CD14-positive monocyte (primary cell): ENCODE data around the gene FRZB. TPM values are rescaled to one million over a fixed set of nuclear protein-coding genes. Genes with fewer than 3 reads are reported as not detected.

Source experiments
- DNase-seq, 3 donors: peaks; one replicate each; pipeline ENCODE4 v3.0.0-alpha.2; 2011 to 2022
- H2AFZ ChIP-seq: 2 replicates; pipeline ENCODE4 v1.6.0; 2012; ENCODE audit warnings: mild to moderate bottlenecking, low read depth, low read length, inconsistent platforms; ENCODE audit not compliant: insufficient read depth, poor library complexity, severe bottlenecking
- H3K27ac ChIP-seq, 2 donors: 1 replicate in 1 of 2; 2 replicates in 1 of 2; pipeline ENCODE4 v1.5.1; 2012 to 2013; ENCODE audit warnings: low read length in 2 of 2, control low read depth in 1 of 2, inconsistent platforms in 1 of 2, low read depth in 1 of 2, mild to moderate bottlenecking in 1 of 2
- H3K27me3 ChIP-seq, 2 donors: one replicate each; pipeline versions ENCODE4 v1.6.0 to v1.6.1; 2011 to 2013; ENCODE audit warnings: low read length in 2 of 2; ENCODE audit not compliant: control insufficient read depth in 2 of 2, insufficient read depth in 2 of 2
- H3K36me3 ChIP-seq, 2 donors: replicated peaks in 1 of 2; 1 replicate in 1 of 2; 2 replicates in 1 of 2; pipeline versions ENCODE4 v1.5.1 to v1.6.1; 2012 to 2013; ENCODE audit warnings: low read length in 2 of 2, control low read depth in 1 of 2, inconsistent platforms in 1 of 2, mild to moderate bottlenecking in 1 of 2; ENCODE audit not compliant: insufficient read depth in 2 of 2, control insufficient read depth in 1 of 2
- H3K4me1 ChIP-seq, 2 donors: 1 replicate in 1 of 2; 2 replicates in 1 of 2; pipeline versions ENCODE4 v1.5.1 to v1.6.1; 2012 to 2013; ENCODE audit warnings: low read length in 2 of 2, control low read depth in 1 of 2, inconsistent platforms in 1 of 2, mild to moderate bottlenecking in 1 of 2, moderate library complexity in 1 of 2; ENCODE audit not compliant: insufficient read depth in 2 of 2, control insufficient read depth in 1 of 2
- H3K4me2 ChIP-seq: replicated peaks from 2 replicates; pipeline ENCODE3; 2012; ENCODE audit warnings: low read length, moderate library complexity, mild to moderate bottlenecking; ENCODE audit not compliant: poor library complexity, severe bottlenecking; ENCODE audit errors: extremely low read depth
- H3K4me3 ChIP-seq, 3 experiments: fragments of 200-600 bp in 1 of 3; sonication (generic) in 1 of 3; replicated peaks in 1 of 3; 1 replicate in 2 of 3; 2 replicates in 1 of 3; pipeline ENCODE4 v1.5.1; 2011 to 2013; ENCODE audit warnings: low read length in 3 of 3, mild to moderate bottlenecking in 3 of 3, control low read depth in 2 of 3, low read depth in 2 of 3, inconsistent platforms in 1 of 3, moderate library complexity in 1 of 3
- H3K79me2 ChIP-seq: 2 replicates; pipeline ENCODE4 v1.6.0; 2012; ENCODE audit warnings: mild to moderate bottlenecking, control low read depth, inconsistent platforms, low read length, moderate library complexity; ENCODE audit not compliant: insufficient read depth
- H3K9ac ChIP-seq: 2 replicates; pipeline ENCODE4 v1.6.0; 2017; ENCODE audit warnings: low read length, mild to moderate bottlenecking; ENCODE audit not compliant: insufficient read depth, poor library complexity, severe bottlenecking
- H3K9me3 ChIP-seq, 2 donors: replicated peaks in 1 of 2; 1 replicate in 1 of 2; 2 replicates in 1 of 2; pipeline versions ENCODE4 v1.5.1 to v1.6.1; 2012 to 2013; ENCODE audit warnings: low read length in 2 of 2, control low read depth in 1 of 2; ENCODE audit not compliant: control insufficient read depth in 1 of 2, insufficient read depth in 1 of 2
- H4K20me1 ChIP-seq: 2 replicates; pipeline ENCODE4 v1.6.0; 2012; ENCODE audit warnings: mild to moderate bottlenecking, low read length, control low read depth, moderate library complexity; ENCODE audit not compliant: insufficient read depth
- H3K27ac Mint-ChIP-seq, 7 donors: one replicate each; pipeline ENCODE4 v1.8.0; 2020; ENCODE audit warnings: mild to moderate bottlenecking in 7 of 7, mixed read lengths in 7 of 7, moderate library complexity in 6 of 7, inconsistent platforms in 2 of 7
- H3K27me3 Mint-ChIP-seq, 3 donors: one replicate each; pipeline ENCODE4 v1.8.0; 2021 to 2022; ENCODE audit warnings: low read depth in 3 of 3, mild to moderate bottlenecking in 3 of 3, mixed read lengths in 3 of 3, moderate library complexity in 3 of 3, inconsistent platforms in 1 of 3
- H3K36me3 Mint-ChIP-seq, 2 donors: one replicate each; pipeline ENCODE4 v1.8.0; 2020; ENCODE audit warnings: mixed read lengths in 2 of 2, inconsistent platforms in 1 of 2, mild to moderate bottlenecking in 1 of 2
- H3K4me1 Mint-ChIP-seq: one replicate; pipeline ENCODE4 v1.8.0; 2020; ENCODE audit warnings: mild to moderate bottlenecking, mixed read lengths
- H3K4me3 Mint-ChIP-seq, 2 donors: one replicate each; pipeline ENCODE4 v1.8.0; 2020; ENCODE audit warnings: mild to moderate bottlenecking in 2 of 2, mixed read lengths in 2 of 2, moderate library complexity in 1 of 2
- H3K9me3 Mint-ChIP-seq, 7 donors: one replicate each; pipeline ENCODE4 v1.8.0; 2020 to 2022; ENCODE audit warnings: mixed read lengths in 7 of 7, mild to moderate bottlenecking in 6 of 7, moderate library complexity in 6 of 7, inconsistent platforms in 2 of 7
- CTCF ChIP-seq: fragments of 200-600 bp; IDR thresholded peaks from one replicate; pipeline ENCODE4 v1.8.0; 2022; ENCODE audit warnings: antibody characterized with exemption, mild to moderate bottlenecking
- WGBS: methylation state at CpG from one replicate; pipeline ENCODE4 v1.1.5; 2013; ENCODE audit warnings: missing lambda C conversion rate; ENCODE audit not compliant: insufficient coverage; 5-methylcytosine and 5-hydroxymethylcytosine counted together
- intact Hi-C, 2 donors: fragments of 100-400 bp; cut with micrococcal nuclease; formaldehyde crosslinking; loops; one replicate each; pipeline versions ENCODE4 v1.15.0 to v1.15.1; 2023
- polyA plus RNA-seq, 3 donors: library from polyadenylated mRNA; depleted of rRNA in 1 of 3; unstranded in 2 of 3; stranded (reverse) in 1 of 3; fragments of 300-500 nt in 2 of 3; fragments of >200 nt in 1 of 3; fragmentation: Illumina TruSeq in 2 of 3; gene quantifications; 1 replicate in 2 of 3; 2 replicates in 1 of 3; pipeline ENCODE4 v1.2.3, GENCODE V29; 2012 to 2021

FRZB gene
- polyA plus RNA-seq, 3 donors = not detected

GRCh38 chr2:182798736-182799135 is 67.7 kb downstream of the FRZB start:
- Histone ChIP-seq H3K4me1 (no peaks in the 10 kb centered on the region), H3K9ac (no peak overlapping the region), H3K27ac (no peak overlapping the region), H3K9me3 (no peaks in the 10 kb centered on the region), H3K79me2 (no peaks in the 10 kb centered on the region), H3K4me2 (no peak overlapping the region), H3K27me3 (peaks cover 0 to 2% of the 10 kb centered on the region in 2 donors), H3K36me3 (no peaks in the 10 kb centered on the region), H3K4me3 (no peak overlapping the region), H4K20me1 (no peaks in the 10 kb centered on the region), H2AFZ (no peak overlapping the region)
- WGBS = no CpG with 5 or more reads among the region's 2 CpGs
- H3K9me3 Mint-ChIP-seq = peaks cover 0 to 2% (median 0%) of the 10 kb centered on the region in 7 donors
- no peak for TF ChIP-seq CTCF
- peaks cover 1 to 6% (median 4%) of the 10 kb centered on the region in 3 donors for H3K27me3 Mint-ChIP-seq
- no peak overlapping the region for H3K27ac Mint-ChIP-seq
- H3K4me1 Mint-ChIP-seq = no peaks in the 10 kb centered on the region
- no peaks in the 10 kb centered on the region for H3K36me3 Mint-ChIP-seq
- no peak overlapping the region for H3K4me3 Mint-ChIP-seq
- intact Hi-C loops = no loop called here
- no peak for DNase-seq

- Mint-ChIP-seq H3K4me3 (no peak overlapping the region), H3K36me3 (no peaks in the 10 kb centered on the region), H3K9me3 (no peaks in the 10 kb centered on the region), H3K27ac (no peak overlapping the region), H3K4me1 (peaks cover 2% of the 10 kb centered on the region), H3K27me3 (peaks cover 3 to 7% (median 6%) of the 10 kb centered on the region in 3 donors)
- no peak overlapping the region for H3K9ac ChIP-seq
- no peaks in the 10 kb centered on the region for H3K4me1 ChIP-seq
- no peaks in the 10 kb centered on the region for H3K36me3 ChIP-seq
- no peak overlapping the region for H3K4me3 ChIP-seq
- no CpG with 5 or more reads among the region's 2 CpGs for WGBS
- intact Hi-C loops = no loop called here
- no peak overlapping the region for H3K4me2 ChIP-seq
- H3K27ac ChIP-seq = no peak overlapping the region
- no peak overlapping the region for H2AFZ ChIP-seq
- no peaks in the 10 kb centered on the region for H3K27me3 ChIP-seq
- no peak for TF ChIP-seq CTCF
- no peaks in the 10 kb centered on the region for H4K20me1 ChIP-seq
- no peaks in the 10 kb centered on the region for H3K9me3 ChIP-seq
- H3K79me2 ChIP-seq = no peaks in the 10 kb centered on the region
- DNase-seq = no peak
Measured at GRCh38 chr2:182792441-182792840, 74.0 kb downstream of the FRZB start.
